GM12878 (cell line): ENCODE results near the gene FAM53B. TPM values are rescaled to one million over a fixed set of nuclear protein-coding genes. Genes with fewer than 3 reads are reported as not detected.

Source experiments
- NFIC ChIP-seq: IDR thresholded peaks from 2 replicates; pipeline ENCODE4 v1.6.1; 2012; ENCODE audit warnings: low read depth, mild to moderate bottlenecking, inconsistent platforms, low read length, moderate library complexity
- polyA plus RNA-seq, 11 experiments: library from polyadenylated mRNA; depleted of rRNA in 4 of 11; unstranded in 6 of 11; stranded (reverse) in 5 of 11; fragments of >200 nt; fragmentation: Nextera tagmentation in 4 of 11; fragmentation: Illumina TruSeq in 1 of 11; extraction: Ambion mirVana in 4 of 11; extraction: Trizol in 1 of 11; gene quantifications; 1 replicate in 1 of 11; 2 replicates in 10 of 11; pipeline versions ENCODE4 v1.2.1 to v1.2.3, GENCODE V29; 2011 to 2016; ENCODE audit warnings: inconsistent platforms in 2 of 11, missing spikeins in 2 of 11, low read depth in 1 of 11
- total RNA-seq, 4 experiments: library from RNA; depleted of rRNA in 3 of 4; stranded (reverse); fragments of >200 nt in 3 of 4; fragmentation: Illumina TruSeq in 1 of 4; extraction: Trizol in 1 of 4; gene quantifications; 2 replicates each; pipeline versions ENCODE4 v1.2.1 to v1.2.3, GENCODE V29; 2013 to 2021
- TF ChIP-seq, protein P1 (sequence below): fragments of 450-650 bp; conservative IDR thresholded peaks from 2 replicates; pipeline ENCODE4 v1.6.1; 2017; ENCODE audit warnings: mild to moderate bottlenecking, moderate library complexity
- TF ChIP-seq, protein P2 (sequence below): fragments of 450-650 bp; IDR thresholded peaks from 2 replicates; pipeline ENCODE4 v1.6.1; 2018; ENCODE audit warnings: mild to moderate bottlenecking, low read depth, moderate library complexity; ENCODE audit not compliant: partially characterized antibody
- TF ChIP-seq, protein P3 (sequence below): IDR thresholded peaks from 2 replicates; pipeline ENCODE4 v1.6.1; 2012; ENCODE audit warnings: low read depth, low read length, improper control_type of control experiment

Gene FAM53B
- total and polyA plus RNA-seq, 10 of the 15 experiments (the other 5 are each of a cell fraction or from before 2014, with no cell fraction given) = 0.05 to 26.3 (median 8.1) TPM

- TF ChIP-seq, protein P1, sequence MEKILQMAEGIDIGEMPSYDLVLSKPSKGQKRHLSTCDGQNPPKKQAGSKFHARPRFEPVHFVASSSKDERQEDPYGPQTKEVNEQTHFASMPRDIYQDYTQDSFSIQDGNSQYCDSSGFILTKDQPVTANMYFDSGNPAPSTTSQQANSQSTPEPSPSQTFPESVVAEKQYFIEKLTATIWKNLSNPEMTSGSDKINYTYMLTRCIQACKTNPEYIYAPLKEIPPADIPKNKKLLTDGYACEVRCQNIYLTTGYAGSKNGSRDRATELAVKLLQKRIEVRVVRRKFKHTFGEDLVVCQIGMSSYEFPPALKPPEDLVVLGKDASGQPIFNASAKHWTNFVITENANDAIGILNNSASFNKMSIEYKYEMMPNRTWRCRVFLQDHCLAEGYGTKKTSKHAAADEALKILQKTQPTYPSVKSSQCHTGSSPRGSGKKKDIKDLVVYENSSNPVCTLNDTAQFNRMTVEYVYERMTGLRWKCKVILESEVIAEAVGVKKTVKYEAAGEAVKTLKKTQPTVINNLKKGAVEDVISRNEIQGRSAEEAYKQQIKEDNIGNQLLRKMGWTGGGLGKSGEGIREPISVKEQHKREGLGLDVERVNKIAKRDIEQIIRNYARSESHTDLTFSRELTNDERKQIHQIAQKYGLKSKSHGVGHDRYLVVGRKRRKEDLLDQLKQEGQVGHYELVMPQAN = no peak
- TF ChIP-seq, protein P2, sequence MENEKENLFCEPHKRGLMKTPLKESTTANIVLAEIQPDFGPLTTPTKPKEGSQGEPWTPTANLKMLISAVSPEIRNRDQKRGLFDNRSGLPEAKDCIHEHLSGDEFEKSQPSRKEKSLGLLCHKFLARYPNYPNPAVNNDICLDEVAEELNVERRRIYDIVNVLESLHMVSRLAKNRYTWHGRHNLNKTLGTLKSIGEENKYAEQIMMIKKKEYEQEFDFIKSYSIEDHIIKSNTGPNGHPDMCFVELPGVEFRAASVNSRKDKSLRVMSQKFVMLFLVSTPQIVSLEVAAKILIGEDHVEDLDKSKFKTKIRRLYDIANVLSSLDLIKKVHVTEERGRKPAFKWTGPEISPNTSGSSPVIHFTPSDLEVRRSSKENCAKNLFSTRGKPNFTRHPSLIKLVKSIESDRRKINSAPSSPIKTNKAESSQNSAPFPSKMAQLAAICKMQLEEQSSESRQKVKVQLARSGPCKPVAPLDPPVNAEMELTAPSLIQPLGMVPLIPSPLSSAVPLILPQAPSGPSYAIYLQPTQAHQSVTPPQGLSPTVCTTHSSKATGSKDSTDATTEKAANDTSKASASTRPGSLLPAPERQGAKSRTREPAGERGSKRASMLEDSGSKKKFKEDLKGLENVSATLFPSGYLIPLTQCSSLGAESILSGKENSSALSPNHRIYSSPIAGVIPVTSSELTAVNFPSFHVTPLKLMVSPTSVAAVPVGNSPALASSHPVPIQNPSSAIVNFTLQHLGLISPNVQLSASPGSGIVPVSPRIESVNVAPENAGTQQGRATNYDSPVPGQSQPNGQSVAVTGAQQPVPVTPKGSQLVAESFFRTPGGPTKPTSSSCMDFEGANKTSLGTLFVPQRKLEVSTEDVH = no peak
- TF ChIP-seq NFIC = no peak
- TF ChIP-seq, protein P3, sequence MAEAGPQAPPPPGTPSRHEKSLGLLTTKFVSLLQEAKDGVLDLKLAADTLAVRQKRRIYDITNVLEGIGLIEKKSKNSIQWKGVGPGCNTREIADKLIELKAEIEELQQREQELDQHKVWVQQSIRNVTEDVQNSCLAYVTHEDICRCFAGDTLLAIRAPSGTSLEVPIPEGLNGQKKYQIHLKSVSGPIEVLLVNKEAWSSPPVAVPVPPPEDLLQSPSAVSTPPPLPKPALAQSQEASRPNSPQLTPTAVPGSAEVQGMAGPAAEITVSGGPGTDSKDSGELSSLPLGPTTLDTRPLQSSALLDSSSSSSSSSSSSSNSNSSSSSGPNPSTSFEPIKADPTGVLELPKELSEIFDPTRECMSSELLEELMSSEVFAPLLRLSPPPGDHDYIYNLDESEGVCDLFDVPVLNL = no peak
These were observed 76.5 kb downstream of the FAM53B start (continued) for GRCh38 chr10:124667425-124668345.
